NB4 (cell line): Measurements from ENCODE around the gene ARHGAP24.

ENCODE experiments used
- CTCF ChIP-seq: IDR thresholded peaks from one replicate; pipeline ENCODE4 v1.5.1; 2012; ENCODE audit warnings: low read depth, low read length
- POLR2A ChIP-seq: IDR thresholded peaks from 2 replicates; pipeline ENCODE4 v1.6.1; 2011; ENCODE audit warnings: mild to moderate bottlenecking; ENCODE audit not compliant: insufficient read length; ENCODE audit errors: extremely low read depth

- no peak for TF ChIP-seq CTCF
- TF ChIP-seq POLR2A = no peak
Measured at GRCh38 chr4:85445050-85445639, 29.8 kb upstream of the ARHGAP24 start.
